Measurements from ENCODE around the gene CDK19. TPM values are rescaled to one million over a fixed set of nuclear protein-coding genes. Genes with fewer than 3 reads are reported as not detected.

Gene CDK19
- total and polyA plus RNA-seq, 2 of the 4 experiments (the other 2 are of a cell fraction) = 6.0 to 6.8 TPM

GRCh38 chr6:110671447-110671846, 143.8 kb downstream of the CDK19 start:
- H3K56ac ChIP-seq (ENCODE audit: extremely low read depth, insufficient read depth, low read length) = no peak overlapping the region
- H4K8ac ChIP-seq (ENCODE audit: low read depth in 2 of 2, low read length in 2 of 2) = no peak overlapping the region
- no peak overlapping the region for H4K91ac ChIP-seq (ENCODE audit: insufficient read depth, low read depth, low read length)
- CTCF ChIA-PET = no interaction called here
- H3K4ac ChIP-seq (ENCODE audit: low read depth, low read length) = no peak overlapping the region
- no TSS peak for BruUV-seq (replicated peaks)
- H3K27ac ChIP-seq (ENCODE audit: insufficient read depth, low read length) = no peak overlapping the region
- H2AK9ac ChIP-seq (replicated peaks; ENCODE audit: low read depth, low read length, poor library complexity) = no peak overlapping the region
- H4K5ac ChIP-seq (ENCODE audit: low read depth, low read length) = no peak overlapping the region
- H3K18ac ChIP-seq (ENCODE audit: low read depth, low read length) = no peak overlapping the region
- no peak overlapping the region for H2BK5ac ChIP-seq (ENCODE audit: low read depth, low read length, poor library complexity, severe bottlenecking)
- H2BK20ac ChIP-seq (ENCODE audit: low read depth, low read length) = no peak overlapping the region
- no peaks in the 10 kb centered on the region for H3K36me3 ChIP-seq (ENCODE audit: control insufficient read depth, insufficient read depth, low read length)
- no peak for DNase-seq
- H2BK120ac ChIP-seq (ENCODE audit: low read depth, low read length) = no peak overlapping the region
- no peak overlapping the region for H3K23ac ChIP-seq (ENCODE audit: low read depth, low read length)
- dilution Hi-C loops (cut with HindIII; ENCODE audit: low sequenced_read_pairs, unreplicated experiment) = no loop called here
- H3K9me3 ChIP-seq (ENCODE audit: control insufficient read depth, insufficient read depth, low read length) = no peaks in the 10 kb centered on the region
- no peaks in the 10 kb centered on the region for H4K20me1 ChIP-seq (ENCODE audit: insufficient read depth, low read length)
- POLR2A ChIA-PET (ENCODE audit: unreplicated experiment) = no interaction called here
- H3K4me2 ChIP-seq (ENCODE audit: low read depth, low read length) = no peak overlapping the region
- no peak overlapping the region for H3K9ac ChIP-seq (ENCODE audit: low read depth, low read length)
- no peak overlapping the region for H2AK5ac ChIP-seq (ENCODE audit: low read depth, low read length)
- TF ChIP-seq SMC3 (IDR thresholded peaks at IDR 0.05; ENCODE audit: low read depth, low read length) (no peak), RFX5 (IDR thresholded peaks at IDR 0.05; ENCODE audit: low read depth, low read length) (no peak), NFE2L2 (IDR thresholded peaks at IDR 0.05; ENCODE audit: low read depth, low read length) (no peak)
- intact Hi-C loops (cut with micrococcal nuclease) = no loop called here
- in situ Hi-C loops (cut with MboI; ENCODE audit: low sequenced_read_pairs) = loop anchor here (10.0 kb wide), 1 partner anchor 137 kb away; no protein-coding TSS in a partner anchor
- no peaks in the 10 kb centered on the region for H3K4me1 ChIP-seq (ENCODE audit: control insufficient read depth, insufficient read depth, low read length)
- H2AFZ ChIP-seq (replicated peaks; ENCODE audit: low read length, poor library complexity) = no peak overlapping the region
- H3K14ac ChIP-seq (replicated peaks; ENCODE audit: low read depth, low read length) = no peak overlapping the region
- no peaks in the 10 kb centered on the region for H3K27me3 ChIP-seq (ENCODE audit: control insufficient read depth, insufficient read depth, low read length)
- H3K4me3 ChIP-seq (ENCODE audit: insufficient read depth, low read depth, low read length) = no peak overlapping the region
- no peak for ATAC-seq (ENCODE audit: low read depth)
- H3K9me1 ChIP-seq (ENCODE audit: insufficient read depth, low read length) = peaks cover 3% of the 10 kb centered on the region; the same call in 1 of the 2 replicates
- peaks cover 2 to 4% of the 10 kb centered on the region in 2 experiments; a peak in 1 of 4 replicates for H3K79me1 ChIP-seq (ENCODE audit: low read depth in 1 of 2, low read length in 2 of 2)
- no peak overlapping the region for H2BK15ac ChIP-seq (ENCODE audit: low read depth, low read length)

Data from IMR-90 (cell line).